ENCODE measurements around the gene SPAG6. TPM values are rescaled to one million over a fixed set of nuclear protein-coding genes. Genes with fewer than 3 reads are reported as not detected.

SPAG6 gene
- total and polyA plus RNA-seq, 9 of the 15 experiments (the other 6 are each of a cell fraction or from before 2014, with no cell fraction given), result 3.5 to 23.1 (median 11.8) TPM

DNA sequence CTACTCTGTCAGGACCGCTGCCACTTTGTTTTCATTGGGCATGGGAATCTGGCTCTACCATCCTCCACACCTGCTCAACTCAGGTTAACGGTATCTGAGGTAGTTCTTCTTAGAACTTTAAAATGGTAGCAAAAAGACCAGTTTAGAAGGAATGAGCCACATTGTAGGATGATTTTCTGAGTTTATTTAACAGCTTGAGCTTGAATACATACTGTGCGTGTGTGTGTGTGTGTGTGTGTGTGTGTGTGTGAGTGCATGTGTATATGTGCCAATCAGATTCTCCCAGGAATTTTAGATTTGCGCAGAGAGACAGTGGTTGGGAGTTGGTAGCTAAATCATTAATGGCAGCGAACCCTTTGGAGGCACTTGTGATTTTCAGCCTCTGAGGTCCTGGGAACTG, 81.4 kb downstream of the SPAG6 start:
- ChIA-PET CTCF (ENCODE audit: low intra/inter-chr PET ratio) (no interaction called here), POLR2A (interaction anchor here (1.0 to 1.3 kb wide), 2 partner anchors 9 to 111 kb away, joined by 3 read pairs; partner anchors contain the start of gene COMMD3)
- ATAC-seq (peak; percentile 17; the same call in 2 of the 3 replicates), FAIRE-seq (no peak), DNase-seq (ENCODE audit: extremely low read depth in 1 of 4, low spot score in 3 of 4) (no peak)
- BruUV-seq (replicated peaks), result no TSS peak
- peak overlapping the region; percentile 17; the same call in 1 of the 2 replicates for H2AFZ ChIP-seq (ENCODE audit: low read depth, low read length)
- H3K36me3 ChIP-seq (ENCODE audit: control insufficient read depth, insufficient read depth, low read length), result no peaks in the 10 kb centered on the region
- H3K9me1 ChIP-seq (ENCODE audit: control insufficient read depth, insufficient read depth, low read length), result no peaks in the 10 kb centered on the region
- intact Hi-C loops (cut with micrococcal nuclease), result loop anchor here (10.0 kb wide), 1 partner anchor 412 kb away; no protein-coding TSS in a partner anchor
- H3K4me1 ChIP-seq (replicated peaks in 1 of 2; ENCODE audit: control insufficient read depth in 2 of 2, insufficient read depth in 2 of 2, low read length in 2 of 2), result peaks cover 9 to 41% of the 10 kb centered on the region in 2 experiments
- H3K27me3 ChIP-seq (ENCODE audit: control insufficient read depth in 2 of 2, insufficient read depth in 2 of 2, low read length in 2 of 2), result no peaks in the 10 kb centered on the region
- no peak overlapping the region for H3K4me2 ChIP-seq (ENCODE audit: insufficient read depth, low read length)
- TF ChIP-seq BRD4 (IDR thresholded peaks at IDR 0.05), result no peak
- TF ChIP-seq, protein P1, sequence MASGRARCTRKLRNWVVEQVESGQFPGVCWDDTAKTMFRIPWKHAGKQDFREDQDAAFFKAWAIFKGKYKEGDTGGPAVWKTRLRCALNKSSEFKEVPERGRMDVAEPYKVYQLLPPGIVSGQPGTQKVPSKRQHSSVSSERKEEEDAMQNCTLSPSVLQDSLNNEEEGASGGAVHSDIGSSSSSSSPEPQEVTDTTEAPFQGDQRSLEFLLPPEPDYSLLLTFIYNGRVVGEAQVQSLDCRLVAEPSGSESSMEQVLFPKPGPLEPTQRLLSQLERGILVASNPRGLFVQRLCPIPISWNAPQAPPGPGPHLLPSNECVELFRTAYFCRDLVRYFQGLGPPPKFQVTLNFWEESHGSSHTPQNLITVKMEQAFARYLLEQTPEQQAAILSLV (tag; IDR thresholded peaks at IDR 0.05), result 0 out of 2 replicates have a peak, but pooled peaks have one; percentile 18
- no peak for TF ChIP-seq ATF7 (IDR thresholded peaks at IDR 0.05)
- no peaks in the 10 kb centered on the region for H4K20me1 ChIP-seq (replicated peaks; ENCODE audit: control insufficient read depth, insufficient read depth, low read length)
- no peak overlapping the region for H3K4me3 ChIP-seq
- in situ Hi-C loops (cut with MboI), result no loop called here
- no peak overlapping the region for H3K9ac ChIP-seq (ENCODE audit: insufficient read depth in 1 of 2, low read depth in 2 of 2, low read length in 2 of 2)
- H3K27ac ChIP-seq (ENCODE audit: extremely low read depth, low read depth, low read length), result peak overlapping the region; percentile 54; the same call in 1 of the 3 replicates
- no peaks in the 10 kb centered on the region for H3K9me3 ChIP-seq (replicated peaks; ENCODE audit: control insufficient read depth, insufficient read depth, low read depth, low read length)
- H3K79me2 ChIP-seq (ENCODE audit: control insufficient read depth, insufficient read depth, low read length), result no peaks in the 10 kb centered on the region
- WGBS (ENCODE audit: insufficient coverage, low coverage, missing lambda C conversion rate), result 77% methylated on average over 5 of the region's 5 CpGs

DNA sequence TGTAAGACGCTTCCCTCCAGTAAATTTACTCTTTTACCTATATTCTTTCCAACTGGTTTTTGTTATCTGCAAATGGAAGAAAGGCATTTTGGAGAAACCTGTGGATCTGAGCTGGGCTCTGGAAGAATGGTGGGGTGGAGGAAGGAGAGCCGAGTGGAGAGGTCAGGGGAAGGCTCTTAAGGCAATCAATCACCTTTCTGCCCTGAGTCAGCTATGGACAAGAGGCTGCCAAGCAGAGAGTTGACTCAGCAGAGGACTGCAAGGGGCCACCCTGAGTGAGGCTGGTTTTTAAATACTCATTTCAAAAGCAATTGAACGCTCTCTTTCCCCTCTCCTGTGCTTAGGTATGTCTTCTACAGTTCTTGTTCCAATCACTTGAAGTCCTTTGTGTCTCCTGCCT, 81.8 kb downstream of the SPAG6 start:
- Histone ChIP-seq H3K4me3 (no peak overlapping the region), H2AFZ (ENCODE audit: low read depth, low read length) (peak overlapping the region; percentile 17), H3K27me3 (ENCODE audit: control insufficient read depth in 2 of 2, insufficient read depth in 2 of 2, low read length in 2 of 2) (no peaks in the 10 kb centered on the region), H4K20me1 (replicated peaks; ENCODE audit: control insufficient read depth, insufficient read depth, low read length) (no peaks in the 10 kb centered on the region), H3K9ac (ENCODE audit: insufficient read depth in 1 of 2, low read depth in 2 of 2, low read length in 2 of 2) (peak overlapping the region in 1 of 2 experiments; percentile 69; a peak in 1 of 4 replicates), H3K4me2 (ENCODE audit: insufficient read depth, low read length) (no peak overlapping the region; the same call in 1 of the 2 replicates), H3K36me3 (ENCODE audit: control insufficient read depth, insufficient read depth, low read length) (no peaks in the 10 kb centered on the region), H3K27ac (ENCODE audit: extremely low read depth, low read depth, low read length) (peak overlapping the region; percentile 54), H3K9me3 (replicated peaks; ENCODE audit: control insufficient read depth, insufficient read depth, low read depth, low read length) (no peaks in the 10 kb centered on the region), H3K79me2 (ENCODE audit: control insufficient read depth, insufficient read depth, low read length) (no peaks in the 10 kb centered on the region), H3K4me1 (replicated peaks in 1 of 2; ENCODE audit: control insufficient read depth in 2 of 2, insufficient read depth in 2 of 2, low read length in 2 of 2) (peaks cover 9 to 41% of the 10 kb centered on the region in 2 experiments), H3K9me1 (ENCODE audit: control insufficient read depth, insufficient read depth, low read length) (no peaks in the 10 kb centered on the region)
- DNase-seq (ENCODE audit: extremely low read depth in 1 of 4, low spot score in 3 of 4), result peak; percentile 24 to 80 (median 56)
- WGBS (ENCODE audit: insufficient coverage, low coverage, missing lambda C conversion rate), result 25% methylated on average over 3 of the region's 3 CpGs
- in situ Hi-C loops (cut with MboI) (no loop called here), intact Hi-C loops (cut with micrococcal nuclease) (loop anchor here (10.0 kb wide), 1 partner anchor 412 kb away; no protein-coding TSS in a partner anchor)
- peak; percentile 87 for FAIRE-seq
- CTCF ChIA-PET (ENCODE audit: low intra/inter-chr PET ratio), result no interaction called here
- BruUV-seq (replicated peaks), result no TSS peak
- ATAC-seq, result peak; percentile 91
- POLR2A ChIA-PET, result interaction anchor here (1.0 to 1.3 kb wide), 2 partner anchors 9 to 111 kb away, joined by 3 read pairs; partner anchors contain the start of gene COMMD3
- TF ChIP-seq ZNF354B (CRISPR knock-in tag; IDR thresholded peaks at IDR 0.05) (no peak), FOXK1 (CRISPR knock-in tag; IDR thresholded peaks at IDR 0.05; ENCODE audit: borderline replicate concordance) (no peak), ZNF217 (CRISPR knock-in tag; IDR thresholded peaks at IDR 0.05) (no peak), MTA3 (IDR thresholded peaks at IDR 0.05; ENCODE audit: borderline replicate concordance) (no peak), NRF1 (conservative IDR thresholded peaks at IDR 0.05 in 1 of 2, IDR thresholded peaks at IDR 0.05 in 1 of 2) (0 out of 4 replicates have a peak, but pooled peaks of 1 of the 2 experiments have one; percentile 12), THRAP3 (IDR thresholded peaks at IDR 0.05; ENCODE audit: borderline replicate concordance) (no peak)
- TF ChIP-seq, protein P2, sequence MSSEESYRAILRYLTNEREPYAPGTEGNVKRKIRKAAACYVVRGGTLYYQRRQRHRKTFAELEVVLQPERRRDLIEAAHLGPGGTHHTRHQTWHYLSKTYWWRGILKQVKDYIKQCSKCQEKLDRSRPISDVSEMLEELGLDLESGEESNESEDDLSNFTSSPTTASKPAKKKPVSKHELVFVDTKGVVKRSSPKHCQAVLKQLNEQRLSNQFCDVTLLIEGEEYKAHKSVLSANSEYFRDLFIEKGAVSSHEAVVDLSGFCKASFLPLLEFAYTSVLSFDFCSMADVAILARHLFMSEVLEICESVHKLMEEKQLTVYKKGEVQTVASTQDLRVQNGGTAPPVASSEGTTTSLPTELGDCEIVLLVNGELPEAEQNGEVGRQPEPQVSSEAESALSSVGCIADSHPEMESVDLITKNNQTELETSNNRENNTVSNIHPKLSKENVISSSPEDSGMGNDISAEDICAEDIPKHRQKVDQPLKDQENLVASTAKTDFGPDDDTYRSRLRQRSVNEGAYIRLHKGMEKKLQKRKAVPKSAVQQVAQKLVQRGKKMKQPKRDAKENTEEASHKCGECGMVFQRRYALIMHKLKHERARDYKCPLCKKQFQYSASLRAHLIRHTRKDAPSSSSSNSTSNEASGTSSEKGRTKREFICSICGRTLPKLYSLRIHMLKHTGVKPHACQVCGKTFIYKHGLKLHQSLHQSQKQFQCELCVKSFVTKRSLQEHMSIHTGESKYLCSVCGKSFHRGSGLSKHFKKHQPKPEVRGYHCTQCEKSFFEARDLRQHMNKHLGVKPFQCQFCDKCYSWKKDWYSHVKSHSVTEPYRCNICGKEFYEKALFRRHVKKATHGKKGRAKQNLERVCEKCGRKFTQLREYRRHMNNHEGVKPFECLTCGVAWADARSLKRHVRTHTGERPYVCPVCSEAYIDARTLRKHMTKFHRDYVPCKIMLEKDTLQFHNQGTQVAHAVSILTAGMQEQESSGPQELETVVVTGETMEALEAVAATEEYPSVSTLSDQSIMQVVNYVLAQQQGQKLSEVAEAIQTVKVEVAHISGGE (CRISPR knock-in tag; IDR thresholded peaks at IDR 0.05), result no peak
